ENCODE results near the gene MRPL23.

MRPL23 gene

DNA sequence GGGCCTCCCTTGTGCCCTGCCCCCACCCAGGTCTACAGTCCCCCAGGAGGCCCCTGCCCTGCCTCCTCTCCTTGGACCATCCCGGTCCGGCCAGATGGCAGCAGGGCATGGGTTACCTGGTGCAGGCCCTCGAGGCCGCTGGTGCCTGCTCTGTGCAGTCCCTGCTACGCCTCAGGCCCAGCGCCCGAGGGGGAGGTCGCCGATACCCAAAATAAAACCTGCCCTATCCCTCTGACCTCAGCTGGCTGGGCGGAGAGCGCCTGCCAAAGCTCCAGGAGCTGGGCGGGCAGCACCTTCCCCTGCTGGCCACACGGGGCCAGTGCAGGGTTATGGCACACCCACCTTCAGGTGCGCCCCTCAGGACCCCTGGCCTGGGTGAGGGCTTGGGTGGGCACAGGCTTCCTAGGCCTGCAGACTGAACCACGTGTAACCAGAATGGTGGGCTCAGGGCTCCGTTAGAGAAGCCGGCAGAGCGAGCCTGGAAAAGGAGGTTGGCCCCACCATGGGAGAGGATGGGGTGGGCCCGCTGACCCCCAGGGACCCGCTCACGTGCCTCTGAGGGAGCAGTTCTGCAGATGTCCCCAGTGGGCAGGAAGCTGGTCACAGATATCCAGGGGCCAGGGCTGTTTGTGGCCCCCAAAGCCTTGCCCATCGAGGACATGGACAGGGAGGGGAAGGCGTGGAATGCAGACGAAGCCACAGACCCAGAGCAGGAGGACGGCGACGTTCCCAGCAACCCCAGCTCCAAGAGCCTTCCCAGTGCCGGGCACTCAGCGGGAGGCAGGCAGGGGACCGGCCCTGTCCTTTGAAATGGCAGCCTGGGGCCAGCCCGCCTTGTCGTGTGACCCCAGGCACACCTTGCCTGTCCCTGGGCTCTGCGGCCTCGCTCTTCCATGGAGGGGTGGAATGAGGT is 29.4 kb upstream of the MRPL23 start:
- no peak for TF ChIP-seq POLR2A (IDR thresholded peaks at IDR 0.05; ENCODE audit: low read length)
- no peak for TF ChIP-seq GATA1 (IDR thresholded peaks at IDR 0.05; ENCODE audit: low read depth, low read length)
- no peak for DNase-seq

- TF ChIP-seq POLR2A (IDR thresholded peaks at IDR 0.05; ENCODE audit: low read length) (no peak), GATA1 (IDR thresholded peaks at IDR 0.05; ENCODE audit: low read depth, low read length) (no peak)
- no peak for DNase-seq
These were observed 28.5 kb upstream of the MRPL23 start for GRCh38 chr11:1918436-1919315.

DNA sequence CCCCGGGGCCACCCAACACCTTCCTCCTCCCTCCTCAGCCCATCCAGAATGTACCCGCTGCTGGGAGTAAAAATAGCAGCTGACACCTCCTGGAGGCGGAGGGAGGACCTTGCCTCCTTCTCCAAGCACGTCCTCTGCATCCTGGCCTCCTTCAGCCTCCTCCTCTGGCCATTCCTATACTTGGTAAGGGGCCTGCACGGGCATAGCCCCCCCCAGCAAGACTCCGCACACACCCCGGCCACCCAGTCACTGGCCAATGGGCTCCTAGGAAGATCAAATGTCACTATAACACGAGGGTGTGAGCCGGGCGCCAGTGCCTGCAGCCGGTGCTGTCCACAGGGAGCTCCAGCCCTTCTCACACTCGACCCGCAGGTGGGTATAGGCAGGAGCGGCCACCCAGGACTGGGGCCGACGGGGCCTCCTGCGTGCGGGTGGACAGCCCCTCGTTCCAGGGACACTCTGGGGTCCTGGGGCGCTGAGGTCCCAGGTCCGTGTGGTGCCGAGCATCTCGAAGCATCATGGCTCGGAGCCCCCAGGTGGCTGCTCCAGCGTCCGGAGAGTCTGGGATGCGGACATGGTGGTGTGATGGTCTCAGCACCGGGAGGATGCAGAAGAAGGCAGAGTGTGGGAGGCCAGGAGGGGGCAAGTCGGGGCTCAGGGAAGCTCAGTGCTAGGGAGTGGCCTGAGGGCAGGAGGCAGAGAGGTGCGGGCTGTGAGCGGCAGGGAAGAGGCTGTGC is 27.6 kb upstream of the MRPL23 start, which contains the start of gene TNNT3:
TSS of gene TNNT3 (plus strand) at position 313 of the 737 bp plus-strand sequence. CDS start 3,172 bp downstream, outside the sequence.
- no peak for DNase-seq
- TF ChIP-seq GATA1 (IDR thresholded peaks at IDR 0.05; ENCODE audit: low read depth, low read length) (no peak), POLR2A (IDR thresholded peaks at IDR 0.05; ENCODE audit: low read length) (no peak)

DNA sequence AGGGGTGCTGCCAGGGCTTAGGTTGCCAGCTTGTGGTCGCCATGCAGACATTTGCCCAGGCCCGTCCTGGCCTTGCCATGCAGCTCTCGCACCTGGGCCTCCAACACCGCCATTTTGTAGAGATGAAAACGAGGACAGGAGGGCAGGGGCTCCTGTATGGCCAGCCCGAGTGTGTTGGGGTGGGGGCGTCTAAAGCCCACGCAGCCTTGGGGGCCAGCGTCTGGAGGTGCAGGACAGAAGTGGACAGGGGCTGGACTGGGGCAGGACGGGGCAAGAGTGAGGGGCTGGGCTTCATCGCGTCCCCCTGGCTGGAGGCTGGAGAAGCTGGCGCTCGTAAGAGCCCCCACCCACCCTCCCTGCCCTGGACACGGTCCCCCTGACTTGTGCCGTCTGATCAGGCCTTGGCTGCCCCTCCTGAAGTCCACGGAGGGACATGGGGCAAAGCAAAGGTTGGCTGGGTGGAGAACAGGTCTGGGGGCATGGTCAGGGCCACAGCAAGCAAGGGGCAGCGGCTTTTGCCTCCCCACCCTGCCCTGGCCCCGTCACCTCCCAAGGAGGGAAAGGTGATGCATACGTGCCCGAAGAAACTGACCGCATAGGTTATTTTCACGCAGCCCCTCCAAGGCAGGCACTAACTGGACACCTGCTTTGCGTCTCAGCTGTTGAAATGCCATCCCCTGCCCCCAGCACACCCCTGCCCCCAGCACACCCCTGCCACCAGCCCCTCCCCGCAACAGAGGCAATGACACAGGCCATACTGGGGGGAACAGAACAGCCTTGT is 26.8 kb upstream of the MRPL23 start:
- no peak for DNase-seq
- TF ChIP-seq GATA1 (IDR thresholded peaks at IDR 0.05; ENCODE audit: low read depth, low read length), result no peak
- no peak for TF ChIP-seq POLR2A (IDR thresholded peaks at IDR 0.05; ENCODE audit: low read length)

DNA sequence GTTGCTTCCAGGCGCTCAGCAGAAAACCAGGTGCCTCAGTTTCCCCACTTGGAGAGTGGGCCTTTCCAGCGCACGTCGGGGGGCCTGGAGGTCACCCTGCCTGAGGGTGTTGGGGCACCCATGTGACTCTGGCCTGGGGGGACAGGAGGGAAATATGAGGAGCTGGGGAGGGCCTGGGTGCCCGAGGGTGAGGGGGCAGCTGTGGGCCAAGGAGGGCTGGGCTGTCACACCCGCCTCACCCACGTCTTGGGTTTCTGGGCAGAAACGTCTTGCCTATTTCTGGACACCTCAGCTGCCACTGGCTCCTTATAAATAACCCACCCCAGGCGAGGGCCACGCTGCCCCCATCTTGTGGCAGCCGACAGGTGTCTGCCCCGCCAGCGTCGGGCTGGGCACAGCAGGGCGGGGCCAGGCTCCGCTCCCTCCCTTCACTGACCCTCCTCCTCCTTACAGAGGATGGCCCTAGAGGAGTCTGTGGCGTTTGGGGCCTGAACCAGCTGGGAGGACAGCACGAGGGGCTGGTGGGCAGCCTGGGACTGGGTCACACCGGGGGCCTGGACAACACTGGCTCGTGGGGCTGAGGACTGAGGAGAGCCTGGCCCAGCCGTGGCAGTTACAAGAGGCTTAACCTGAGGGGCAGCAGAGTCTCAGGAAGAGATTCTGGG is 26.1 kb upstream of the MRPL23 start:
- TF ChIP-seq POLR2A (IDR thresholded peaks at IDR 0.05; ENCODE audit: low read length) (no peak), GATA1 (IDR thresholded peaks at IDR 0.05; ENCODE audit: low read depth, low read length) (no peak)
- DNase-seq, result no peak

DNA sequence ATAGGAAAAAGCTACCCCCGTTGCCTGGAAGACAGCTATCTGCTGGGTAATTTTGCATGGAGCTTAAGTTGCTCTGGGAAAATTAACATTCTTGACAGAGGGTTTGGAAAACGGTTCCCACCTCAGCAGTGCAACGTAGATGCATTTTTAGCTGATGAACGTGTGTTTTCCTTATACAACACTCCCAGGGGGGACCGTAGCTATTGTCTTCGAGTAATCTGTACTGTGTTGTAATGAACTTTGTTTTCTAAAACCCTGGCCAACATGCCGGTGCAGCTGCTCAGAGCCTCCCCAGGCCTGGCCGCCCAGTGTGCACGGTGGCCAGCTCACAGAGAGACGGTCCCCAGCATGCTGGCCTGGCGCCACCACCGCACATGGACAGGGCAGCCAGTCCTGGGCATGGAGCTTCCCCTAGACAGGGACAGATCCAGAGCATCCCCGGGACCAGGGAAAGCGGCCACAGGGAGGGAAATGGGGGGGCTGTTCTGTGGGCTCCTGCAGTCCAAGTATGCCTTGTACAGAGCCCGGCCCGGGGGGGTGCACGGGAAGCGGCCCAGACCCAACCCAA is 25.5 kb upstream of the MRPL23 start:
- TF ChIP-seq GATA1 (IDR thresholded peaks at IDR 0.05; ENCODE audit: low read depth, low read length), result no peak
- no peak for TF ChIP-seq POLR2A (IDR thresholded peaks at IDR 0.05; ENCODE audit: low read length)
- no peak for DNase-seq

DNA sequence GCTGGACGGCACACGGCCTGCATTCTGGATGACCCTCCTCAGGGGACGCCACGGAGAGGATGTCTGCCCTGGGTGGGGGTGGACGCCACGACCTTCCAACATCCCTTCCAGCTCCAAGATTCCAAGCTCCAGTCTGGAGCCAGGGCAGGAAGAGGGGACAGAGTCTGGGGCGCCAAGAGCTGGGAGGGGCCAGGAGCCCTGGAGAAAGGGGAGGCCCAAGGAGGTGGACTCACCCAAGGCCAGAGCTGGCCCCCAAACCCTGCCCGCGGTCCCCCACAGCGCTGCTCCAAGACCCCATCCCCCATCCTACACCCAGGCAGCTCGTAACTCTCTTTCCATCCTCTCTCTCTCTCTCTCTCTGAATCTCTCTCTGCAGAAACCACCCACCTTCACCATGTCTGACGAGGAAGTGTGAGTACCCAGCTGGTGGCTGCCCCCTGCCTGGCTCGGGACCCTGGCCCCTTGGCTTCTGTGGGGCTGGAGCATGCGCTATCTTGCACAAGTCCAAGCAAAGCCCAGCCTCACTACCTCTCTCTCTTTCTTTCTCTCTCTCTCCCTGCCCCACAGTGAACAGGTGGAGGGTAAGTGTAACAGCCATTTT is 24.6 kb upstream of the MRPL23 start:
- no peak for TF ChIP-seq POLR2A (IDR thresholded peaks at IDR 0.05; ENCODE audit: low read length)
- no peak for TF ChIP-seq GATA1 (IDR thresholded peaks at IDR 0.05; ENCODE audit: low read depth, low read length)

GRCh38 chr11:1923201-1923956 is 23.8 kb upstream of the MRPL23 start:
- DNase-seq, result no peak
- TF ChIP-seq POLR2A (IDR thresholded peaks at IDR 0.05; ENCODE audit: low read length) (no peak), GATA1 (IDR thresholded peaks at IDR 0.05; ENCODE audit: low read depth, low read length) (no peak)

More for the DNA sequence above, 24.6 kb upstream of the MRPL23 start:
- DNase-seq, result no peak

DNA sequence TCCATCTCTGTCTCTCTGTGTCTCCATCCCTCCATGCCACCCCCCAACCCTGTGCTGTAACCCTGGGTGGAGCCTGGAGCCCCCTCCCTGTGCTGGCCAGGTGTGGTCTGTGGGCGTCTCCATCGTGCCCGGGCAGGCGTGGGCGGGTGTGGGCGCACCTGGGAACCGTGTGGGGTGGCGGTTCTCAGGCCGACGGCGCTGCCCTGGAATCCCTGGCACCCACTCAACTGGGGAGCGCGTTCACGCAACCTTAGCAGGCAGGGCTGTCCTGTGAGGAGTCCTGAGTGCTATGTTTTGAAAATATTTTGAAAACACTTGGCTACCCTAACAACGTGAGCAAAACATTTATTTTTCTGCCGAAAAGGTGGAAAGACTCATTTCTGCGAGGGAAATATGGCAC is 23.0 kb upstream of the MRPL23 start:
- DNase-seq, result no peak
- no peak for TF ChIP-seq GATA1 (IDR thresholded peaks at IDR 0.05; ENCODE audit: low read depth, low read length)
- no peak for TF ChIP-seq POLR2A (IDR thresholded peaks at IDR 0.05; ENCODE audit: low read length)

GRCh38 chr11:1924646-1925372 is 22.3 kb upstream of the MRPL23 start:
- TF ChIP-seq POLR2A (IDR thresholded peaks at IDR 0.05; ENCODE audit: low read length), result no peak
- TF ChIP-seq GATA1 (IDR thresholded peaks at IDR 0.05; ENCODE audit: low read depth, low read length), result no peak
- DNase-seq, result no peak

All from erythroblast (primary cell).